Adrenal gland (tissue), 5 donors: Measurements from ENCODE around the gene GAGE1.
"Not testable (repeated sequence)": the region's sequence is repeated elsewhere in the genome, so short reads cannot be mapped to it uniquely, and the experiment has no call there.

Experiments used
- CTCF ChIP-seq, 6 experiments: fragments of 450-650 bp in 4 of 6; fragments of 200-600 bp in 2 of 6; sonication (generic) in 1 of 6; IDR thresholded peaks; 1 replicate in 5 of 6; 2 replicates in 1 of 6; pipeline versions ENCODE4 v1.5.1 to v1.8.0; 2016 to 2021; ENCODE audit warnings: antibody characterized with exemption in 6 of 6, mild to moderate bottlenecking in 2 of 6, moderate library complexity in 1 of 6
- POLR2A ChIP-seq, 2 donors: fragments of 450-650 bp; IDR thresholded peaks; one replicate each; pipeline ENCODE4 v1.6.1; 2017; ENCODE audit warnings: antibody characterized with exemption in 2 of 2, mild to moderate bottlenecking in 2 of 2, moderate library complexity in 1 of 2
- donor health status: DM: no; HTN: no; CAD: no.

DNA sequence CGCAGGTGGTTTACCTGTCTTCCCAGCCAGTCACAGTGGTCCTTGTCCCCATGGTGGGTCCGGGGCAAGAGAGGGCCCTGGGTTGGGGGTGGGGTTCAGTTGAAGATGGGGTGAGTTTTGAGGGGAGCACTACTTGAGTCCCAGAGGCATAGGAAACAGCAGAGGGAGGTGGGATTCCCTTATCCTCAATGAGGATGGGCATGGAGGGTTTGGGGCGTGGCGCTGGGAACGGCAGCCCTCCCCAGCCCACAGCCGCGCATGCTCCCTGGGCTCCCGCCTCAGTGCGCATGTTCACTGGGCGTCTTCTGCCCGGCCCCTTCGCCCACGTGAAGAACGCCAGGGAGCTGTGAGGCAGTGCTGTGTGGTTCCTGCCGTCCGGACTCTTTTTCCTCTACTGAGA lies 19.2 kb upstream of the GAGE1 start, which contains the start of gene GAGE12H:
- TF ChIP-seq CTCF, POLR2A (IDR thresholded peaks at IDR 0.05): not testable (repeated sequence)
